Vagina (tissue), 2 donors: Measurements from ENCODE around the gene BHLHE41. TPM values are rescaled to one million over a fixed set of nuclear protein-coding genes. Genes with fewer than 3 reads are reported as not detected.

ENCODE experiments used
- DNase-seq, 2 donors: peaks; one replicate each; pipeline ENCODE4 v3.0.0-alpha.2; 2017; ENCODE audit errors: extremely low spot score in 2 of 2
- H3K27ac ChIP-seq: fragments of 200-600 bp; sonication (generic); one replicate; pipeline ENCODE4 v1.5.1; 2019
- H3K27me3 ChIP-seq: fragments of 200-600 bp; sonication (generic); one replicate; pipeline ENCODE4 v1.5.1; 2019
- H3K36me3 ChIP-seq, 2 donors: fragments of 200-600 bp; sonication (generic); one replicate each; pipeline ENCODE4 v1.5.1; 2017 to 2019
- H3K4me1 ChIP-seq: fragments of 200-600 bp; sonication (generic); one replicate; pipeline ENCODE4 v1.5.1; 2019
- H3K4me3 ChIP-seq, 2 donors: fragments of 200-600 bp; sonication (generic); 1 replicate in 1 of 2; 2 replicates in 1 of 2; pipeline ENCODE4 v1.5.1; 2016 to 2019
- H3K9me3 ChIP-seq: fragments of 200-600 bp; sonication (generic); one replicate; pipeline ENCODE4 v1.5.1; 2019
- CTCF ChIP-seq, 3 experiments: fragments of 450-650 bp in 2 of 3; fragments of 200-600 bp in 1 of 3; sonication (generic) in 1 of 3; IDR thresholded peaks; one replicate each; pipeline ENCODE4 v1.5.1; 2017 to 2019; ENCODE audit warnings: antibody characterized with exemption in 3 of 3, mild to moderate bottlenecking in 2 of 3, moderate library complexity in 2 of 3
- POLR2A ChIP-seq, 2 donors: fragments of 450-650 bp; IDR thresholded peaks; one replicate each; pipeline ENCODE4 v1.6.1; 2017; ENCODE audit warnings: antibody characterized with exemption in 2 of 2, mild to moderate bottlenecking in 2 of 2, moderate library complexity in 2 of 2
- POLR2AphosphoS5 ChIP-seq, 2 donors: sonication (generic); formaldehyde crosslinking; IDR thresholded peaks; one replicate each; pipeline ENCODE4 v1.9.0; 2017; ENCODE audit warnings: antibody characterized with exemption in 2 of 2, mild to moderate bottlenecking in 2 of 2, low read depth in 1 of 2; ENCODE audit not compliant: insufficient read depth in 1 of 2
- intact Hi-C: fragments of 100-400 bp; cut with DNase I; formaldehyde crosslinking; loops from one replicate; pipeline ENCODE4 v1.15.1; 2023
- total RNA-seq: library from RNA; depleted of rRNA; stranded (reverse); fragments of >200 nt; gene quantifications from one replicate; pipeline ENCODE4 v1.2.3, GENCODE V29; 2016

BHLHE41 gene
- total RNA-seq, 1 donor from 2014 or later, result 2.9 TPM

- Histone ChIP-seq H3K4me3 (no peak overlapping the region), H3K4me1 (no peaks in the 10 kb centered on the region), H3K27ac (no peak overlapping the region), H3K27me3 (no peaks in the 10 kb centered on the region), H3K9me3 (no peaks in the 10 kb centered on the region), H3K36me3 (no peaks in the 10 kb centered on the region)
- intact Hi-C loops, result no loop called here
- DNase-seq, result no peak
- TF ChIP-seq POLR2AphosphoS5 (IDR thresholded peaks at IDR 0.05; ENCODE audit: insufficient read depth in 1 of 2, low read depth in 1 of 2) (no peak), POLR2A (IDR thresholded peaks at IDR 0.05) (no peak), CTCF (IDR thresholded peaks at IDR 0.05) (no peak)
Observed at GRCh38 chr12:26088998-26089397, 35.8 kb downstream of the BHLHE41 start.

- Histone ChIP-seq H3K27me3 (no peaks in the 10 kb centered on the region), H3K4me1 (no peaks in the 10 kb centered on the region), H3K36me3 (no peaks in the 10 kb centered on the region), H3K9me3 (no peaks in the 10 kb centered on the region), H3K27ac (no peak overlapping the region), H3K4me3 (no peak overlapping the region)
- TF ChIP-seq POLR2A (IDR thresholded peaks at IDR 0.05) (no peak), CTCF (IDR thresholded peaks at IDR 0.05) (no peak), POLR2AphosphoS5 (IDR thresholded peaks at IDR 0.05; ENCODE audit: insufficient read depth in 1 of 2, low read depth in 1 of 2) (no peak)
- intact Hi-C loops, result no loop called here
- DNase-seq, result no peak
Observed at GRCh38 chr12:26086936-26087335, 37.9 kb downstream of the BHLHE41 start.

- intact Hi-C loops, result no loop called here
- Histone ChIP-seq H3K4me3 (no peak overlapping the region), H3K9me3 (no peaks in the 10 kb centered on the region), H3K4me1 (no peaks in the 10 kb centered on the region), H3K27ac (no peak overlapping the region), H3K27me3 (no peaks in the 10 kb centered on the region), H3K36me3 (no peaks in the 10 kb centered on the region)
- DNase-seq, result no peak
- TF ChIP-seq POLR2A (IDR thresholded peaks at IDR 0.05) (no peak), POLR2AphosphoS5 (IDR thresholded peaks at IDR 0.05; ENCODE audit: insufficient read depth in 1 of 2, low read depth in 1 of 2) (no peak), CTCF (IDR thresholded peaks at IDR 0.05) (no peak)
Observed at GRCh38 chr12:26080911-26081310, 43.9 kb downstream of the BHLHE41 start.

GRCh38 chr12:26077915-26078702 is 46.7 kb downstream of the BHLHE41 start:
- Histone ChIP-seq H3K4me3 (no peak overlapping the region), H3K4me1 (no peaks in the 10 kb centered on the region), H3K27ac (no peak overlapping the region), H3K9me3 (no peaks in the 10 kb centered on the region), H3K36me3 (no peaks in the 10 kb centered on the region), H3K27me3 (no peaks in the 10 kb centered on the region)
- TF ChIP-seq POLR2A (IDR thresholded peaks at IDR 0.05) (no peak), POLR2AphosphoS5 (IDR thresholded peaks at IDR 0.05; ENCODE audit: insufficient read depth in 1 of 2, low read depth in 1 of 2) (no peak), CTCF (IDR thresholded peaks at IDR 0.05) (no peak)
- no peak for DNase-seq
- intact Hi-C loops, result no loop called here

Other genes with a start within 250 kb of the BHLHE41 start
- 68.5 TPM for gene RASSF8, start 166.4 kb downstream of the BHLHE41 start, total RNA-seq
- gene SSPN, start 70.5 kb upstream of the BHLHE41 start, total RNA-seq, result 44.7 TPM